Thyroid gland (tissue), 4 donors: ENCODE results near the gene PASK. TPM values are rescaled to one million over a fixed set of nuclear protein-coding genes. Genes with fewer than 3 reads are reported as not detected.

Source experiments
- DNase-seq, 2 donors: peaks; one replicate each; pipeline ENCODE4 v3.0.0-alpha.2; 2019
- H3K27ac ChIP-seq, 3 donors: fragments of 200-600 bp; sonication (generic); 1 replicate in 2 of 3; 2 replicates in 1 of 3; pipeline ENCODE4 v1.5.1; 2016 to 2019; ENCODE audit warnings: mild to moderate bottlenecking in 1 of 3, moderate library complexity in 1 of 3
- H3K27me3 ChIP-seq: fragments of 200-600 bp; sonication (generic); one replicate; pipeline ENCODE4 v1.5.1; 2019
- H3K36me3 ChIP-seq, 2 donors: fragments of 200-600 bp; sonication (generic); one replicate each; pipeline ENCODE4 v1.5.1; 2016 to 2019
- H3K4me1 ChIP-seq, 2 donors: fragments of 200-600 bp; sonication (generic); one replicate each; pipeline ENCODE4 v1.5.1; 2017 to 2019
- H3K4me3 ChIP-seq, 3 donors: fragments of 200-600 bp; sonication (generic); replicated peaks in 1 of 3; 1 replicate in 2 of 3; 2 replicates in 1 of 3; pipeline ENCODE4 v1.5.1; 2016; ENCODE audit warnings: mild to moderate bottlenecking in 1 of 3
- H3K9me3 ChIP-seq: fragments of 200-600 bp; sonication (generic); one replicate; pipeline ENCODE4 v1.5.1; 2017
- POLR2A ChIP-seq, 2 donors: fragments of 450-650 bp; IDR thresholded peaks; one replicate each; pipeline ENCODE4 v1.6.1; 2017; ENCODE audit warnings: antibody characterized with exemption in 2 of 2, mild to moderate bottlenecking in 2 of 2, moderate library complexity in 1 of 2
- WGBS, 2 donors: methylation state at CpG; one replicate each; pipeline ENCODE4 v1.1.5; 2017; 5-methylcytosine and 5-hydroxymethylcytosine counted together
- intact Hi-C: fragments of 100-400 bp; cut with DNase I; formaldehyde crosslinking; loops from one replicate; pipeline ENCODE4 v1.15.1; 2023
- total RNA-seq, 4 donors: library from RNA; depleted of rRNA; stranded (reverse); fragments of >200 nt; gene quantifications; one replicate each; pipeline ENCODE4 v1.2.3, GENCODE V29; 2016
- TF ChIP-seq, protein P1 (sequence below), 6 experiments: fragments of 200-600 bp in 3 of 6; fragments of 450-650 bp in 3 of 6; sonication (generic) in 3 of 6; IDR thresholded peaks; one replicate each; pipeline ENCODE4 v1.5.1; 2016 to 2019; ENCODE audit warnings: antibody characterized with exemption in 6 of 6, mild to moderate bottlenecking in 2 of 6, inconsistent platforms in 1 of 6, moderate library complexity in 1 of 6

Gene PASK
- total RNA-seq, 4 donors from 2014 or later, result 7.0 to 29.4 (median 20.8) TPM

DNA sequence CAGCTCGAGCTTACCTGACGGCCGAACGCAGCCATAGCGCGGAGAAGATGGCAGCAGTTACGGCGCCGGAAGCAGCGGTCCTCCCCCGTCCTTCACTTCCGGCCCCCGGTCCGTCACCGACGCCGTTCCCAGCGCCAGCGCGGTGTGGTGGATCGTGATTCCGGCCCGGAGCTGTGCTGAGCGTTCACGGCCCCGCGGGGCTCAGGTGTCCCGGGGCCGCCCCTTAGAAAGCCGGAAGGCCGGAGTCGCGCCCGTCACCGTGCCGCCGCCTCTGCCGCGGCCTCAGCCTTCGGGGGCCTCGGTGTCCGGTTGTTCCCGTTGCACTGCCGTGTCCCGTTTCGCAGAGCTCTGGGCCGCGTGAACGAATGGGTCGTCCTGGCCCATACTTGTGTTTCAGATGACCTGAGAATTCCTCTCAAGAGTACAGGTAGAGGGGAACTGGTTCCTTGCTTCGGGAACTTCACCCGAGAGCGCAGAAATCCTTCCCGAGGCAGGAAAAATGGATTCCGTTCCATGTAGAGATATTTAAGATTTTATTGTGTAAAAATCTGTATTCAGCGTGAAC, 47.0 kb downstream of the PASK start, which contains the start of gene MTERF4:
TSS of gene MTERF4 (minus strand) at position 49 of the 565 bp plus-strand sequence. CDS start at position 35, 14 bp downstream.
- H3K36me3 ChIP-seq, result peaks cover 0 to under 1% of the 10 kb centered on the region in 2 donors
- H3K9me3 ChIP-seq, result no peaks in the 10 kb centered on the region
- intact Hi-C loops, result no loop called here
- no peaks in the 10 kb centered on the region for H3K27me3 ChIP-seq
- peak; percentile 92 to 95 for DNase-seq
- H3K27ac ChIP-seq, result peak within 1 kb of the TSS; percentile 86 to 93 (median 90)
- TF ChIP-seq, protein P1, sequence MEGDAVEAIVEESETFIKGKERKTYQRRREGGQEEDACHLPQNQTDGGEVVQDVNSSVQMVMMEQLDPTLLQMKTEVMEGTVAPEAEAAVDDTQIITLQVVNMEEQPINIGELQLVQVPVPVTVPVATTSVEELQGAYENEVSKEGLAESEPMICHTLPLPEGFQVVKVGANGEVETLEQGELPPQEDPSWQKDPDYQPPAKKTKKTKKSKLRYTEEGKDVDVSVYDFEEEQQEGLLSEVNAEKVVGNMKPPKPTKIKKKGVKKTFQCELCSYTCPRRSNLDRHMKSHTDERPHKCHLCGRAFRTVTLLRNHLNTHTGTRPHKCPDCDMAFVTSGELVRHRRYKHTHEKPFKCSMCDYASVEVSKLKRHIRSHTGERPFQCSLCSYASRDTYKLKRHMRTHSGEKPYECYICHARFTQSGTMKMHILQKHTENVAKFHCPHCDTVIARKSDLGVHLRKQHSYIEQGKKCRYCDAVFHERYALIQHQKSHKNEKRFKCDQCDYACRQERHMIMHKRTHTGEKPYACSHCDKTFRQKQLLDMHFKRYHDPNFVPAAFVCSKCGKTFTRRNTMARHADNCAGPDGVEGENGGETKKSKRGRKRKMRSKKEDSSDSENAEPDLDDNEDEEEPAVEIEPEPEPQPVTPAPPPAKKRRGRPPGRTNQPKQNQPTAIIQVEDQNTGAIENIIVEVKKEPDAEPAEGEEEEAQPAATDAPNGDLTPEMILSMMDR (IDR thresholded peaks at IDR 0.05), result no peak
- TF ChIP-seq POLR2A (IDR thresholded peaks at IDR 0.05), result peak in 1 of 2 donors; percentile 93
- peaks cover 23 to 33% of the 10 kb centered on the region in 2 donors for H3K4me1 ChIP-seq
- peak within 1 kb of the TSS; percentile 63 to 97 (median 76) for H3K4me3 ChIP-seq
- WGBS, 2 donors, result 0% methylated on average over 12 to 21 of the region's 56 CpGs

DNA sequence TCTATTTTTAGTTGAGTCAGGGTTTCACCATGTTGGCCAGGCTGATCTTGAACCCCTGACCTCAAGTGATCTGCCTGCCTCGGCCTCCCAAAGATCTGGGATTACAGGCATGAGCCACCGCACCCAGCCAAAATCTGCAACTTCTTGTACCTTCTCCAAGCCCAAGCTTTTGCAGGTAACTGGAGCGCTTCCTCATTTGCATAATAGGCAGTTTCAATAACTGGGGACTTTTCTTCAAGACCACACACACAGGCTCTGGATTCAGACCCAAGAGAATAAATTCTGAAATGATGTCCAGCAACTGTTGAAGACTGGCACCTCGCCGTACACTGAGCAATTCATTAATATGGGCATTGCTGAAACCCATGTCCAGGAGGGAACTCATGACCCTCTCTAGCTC, 50.0 kb downstream of the PASK start:
- H3K27ac ChIP-seq, result peak overlapping the region in 1 of 3 donors; percentile 40
- TF ChIP-seq, protein P1 (IDR thresholded peaks at IDR 0.05), result no peak
- TF ChIP-seq POLR2A (IDR thresholded peaks at IDR 0.05), result no peak
- no peak for DNase-seq
- no peaks in the 10 kb centered on the region for H3K9me3 ChIP-seq
- no peaks in the 10 kb centered on the region for H3K27me3 ChIP-seq
- peaks cover 29 to 52% of the 10 kb centered on the region in 2 donors for H3K4me1 ChIP-seq
- intact Hi-C loops, result no loop called here
- WGBS, 2 donors, result 92 to 95% methylated on average over 5 of the region's 5 CpGs
- H3K4me3 ChIP-seq, result no peak overlapping the region
- peaks cover 10 to 20% of the 10 kb centered on the region in 2 donors for H3K36me3 ChIP-seq

DNA sequence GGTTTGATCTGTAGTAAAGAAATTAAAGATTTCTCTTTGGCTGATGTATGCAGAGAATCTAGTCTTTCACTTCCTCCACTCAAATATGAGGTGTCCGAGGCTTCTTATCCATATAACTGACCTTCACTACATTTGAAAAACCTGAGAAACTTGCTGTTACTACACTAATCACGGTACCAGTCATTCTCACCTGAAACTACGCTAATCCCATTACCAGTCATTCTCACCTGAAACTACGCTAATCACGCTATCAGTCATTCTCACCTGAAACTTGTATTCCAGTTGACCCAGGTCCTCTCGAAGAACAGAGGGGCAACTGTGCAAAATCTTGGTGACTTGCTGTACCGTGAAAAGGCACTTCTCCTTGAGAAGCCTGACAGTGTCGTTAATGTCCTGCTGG, 52.3 kb downstream of the PASK start:
- peak overlapping the region in 1 of 3 donors; percentile 29 for H3K27ac ChIP-seq
- WGBS, 2 donors, result 82 to 84% methylated on average over 8 of the region's 8 CpGs
- no peak for TF ChIP-seq POLR2A (IDR thresholded peaks at IDR 0.05)
- TF ChIP-seq, protein P1 (IDR thresholded peaks at IDR 0.05), result no peak

DNA sequence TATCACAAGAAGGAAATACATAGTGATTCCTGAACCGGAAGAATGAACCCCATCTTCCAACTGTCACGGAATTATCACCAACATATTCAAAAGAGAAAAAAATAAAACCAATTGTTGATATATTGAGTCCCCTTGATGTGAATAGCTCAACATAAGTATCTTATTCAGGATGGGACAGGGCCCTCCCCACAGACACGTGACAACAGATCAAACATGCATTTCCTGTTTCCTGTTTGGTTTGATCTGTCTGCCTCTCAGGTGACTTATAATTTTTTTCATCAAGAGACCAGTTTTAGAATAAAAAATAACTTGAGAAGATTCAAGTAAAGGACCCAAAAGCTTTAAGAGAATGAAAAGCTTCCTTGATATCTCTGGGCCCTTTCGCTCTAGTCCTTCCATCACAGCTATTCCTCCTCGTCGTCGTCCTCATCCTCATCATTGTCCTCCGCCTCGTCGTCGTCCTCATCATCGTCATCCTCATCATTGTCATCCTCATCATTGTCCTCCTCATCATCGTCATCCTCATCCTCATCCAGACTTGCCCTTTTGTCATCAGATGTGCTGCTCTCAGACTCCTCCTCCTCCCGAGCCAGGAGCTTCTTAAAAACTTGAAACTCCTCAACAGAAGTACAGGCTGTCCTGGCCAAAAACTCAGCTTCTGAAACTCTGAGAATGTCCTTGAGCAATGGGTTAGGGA, 53.5 kb downstream of the PASK start:
- WGBS, 2 donors, result 88 to 90% methylated on average over 14 of the region's 14 CpGs
- TF ChIP-seq, protein P1 (IDR thresholded peaks at IDR 0.05), result no peak
- TF ChIP-seq POLR2A (IDR thresholded peaks at IDR 0.05), result no peak
- no peak for DNase-seq
- H3K4me1 ChIP-seq, result peaks cover 46 to 73% of the 10 kb centered on the region in 2 donors
- intact Hi-C loops, result no loop called here
- no peaks in the 10 kb centered on the region for H3K27me3 ChIP-seq
- H3K4me3 ChIP-seq, result no peak overlapping the region
- no peaks in the 10 kb centered on the region for H3K9me3 ChIP-seq
- H3K27ac ChIP-seq, result peak overlapping the region in 2 of 3 donors; percentile 92 to 94
- H3K36me3 ChIP-seq, result peaks cover 10 to 20% of the 10 kb centered on the region in 2 donors

More for the DNA sequence above, 52.3 kb downstream of the PASK start:
- Histone ChIP-seq H3K27me3 (no peaks in the 10 kb centered on the region), H3K36me3 (peaks cover 10 to 20% of the 10 kb centered on the region in 2 donors), H3K4me1 (peaks cover 40 to 62% of the 10 kb centered on the region in 2 donors), H3K4me3 (no peak overlapping the region), H3K9me3 (no peaks in the 10 kb centered on the region)
- DNase-seq, result no peak
- intact Hi-C loops, result no loop called here

DNA sequence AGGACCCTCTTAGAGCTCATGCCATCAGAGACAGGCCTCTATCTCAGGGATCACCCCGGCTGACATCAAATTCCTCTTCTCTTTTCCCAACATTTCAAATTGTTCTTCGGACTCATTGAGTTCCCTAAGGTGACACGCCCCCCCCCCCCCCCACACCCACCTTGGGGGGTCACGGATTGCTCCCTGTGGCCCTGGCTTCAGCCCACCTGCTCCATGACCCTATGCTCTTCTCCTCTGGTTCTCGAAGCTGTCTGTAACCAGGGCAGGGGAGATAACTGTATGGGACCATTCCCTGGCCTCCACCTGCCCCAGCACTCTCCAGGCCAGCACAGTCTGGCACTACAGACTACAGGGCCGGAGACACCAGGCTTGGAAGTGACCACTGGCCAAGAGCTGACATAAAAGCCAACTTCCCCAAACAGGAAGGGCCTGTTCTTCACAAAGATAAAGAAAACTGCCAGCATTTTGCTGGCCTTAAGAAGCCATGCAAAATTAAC, 54.3 kb downstream of the PASK start:
- Histone ChIP-seq H3K36me3 (peaks cover 11 to 20% of the 10 kb centered on the region in 2 donors), H3K4me1 (peaks cover 41 to 65% of the 10 kb centered on the region in 2 donors), H3K27ac (peak overlapping the region; percentile 90 to 94 (median 92)), H3K4me3 (no peak overlapping the region), H3K9me3 (no peaks in the 10 kb centered on the region), H3K27me3 (no peaks in the 10 kb centered on the region)
- no peak for DNase-seq
- 80 to 83% methylated on average over 6 of the region's 6 CpGs for WGBS, 2 donors
- intact Hi-C loops, result no loop called here
- TF ChIP-seq POLR2A (IDR thresholded peaks at IDR 0.05), result no peak
- TF ChIP-seq, protein P1 (IDR thresholded peaks at IDR 0.05), result no peak
